ENCODE measurements around the gene ZFPL1. TPM values are rescaled to one million over a fixed set of nuclear protein-coding genes. Genes with fewer than 3 reads are reported as not detected.

ZFPL1 gene
- total and polyA plus RNA-seq, 9 of the 15 experiments (the other 6 are each of a cell fraction or from before 2014, with no cell fraction given) = 3.7 to 37.5 (median 22.7) TPM

DNA sequence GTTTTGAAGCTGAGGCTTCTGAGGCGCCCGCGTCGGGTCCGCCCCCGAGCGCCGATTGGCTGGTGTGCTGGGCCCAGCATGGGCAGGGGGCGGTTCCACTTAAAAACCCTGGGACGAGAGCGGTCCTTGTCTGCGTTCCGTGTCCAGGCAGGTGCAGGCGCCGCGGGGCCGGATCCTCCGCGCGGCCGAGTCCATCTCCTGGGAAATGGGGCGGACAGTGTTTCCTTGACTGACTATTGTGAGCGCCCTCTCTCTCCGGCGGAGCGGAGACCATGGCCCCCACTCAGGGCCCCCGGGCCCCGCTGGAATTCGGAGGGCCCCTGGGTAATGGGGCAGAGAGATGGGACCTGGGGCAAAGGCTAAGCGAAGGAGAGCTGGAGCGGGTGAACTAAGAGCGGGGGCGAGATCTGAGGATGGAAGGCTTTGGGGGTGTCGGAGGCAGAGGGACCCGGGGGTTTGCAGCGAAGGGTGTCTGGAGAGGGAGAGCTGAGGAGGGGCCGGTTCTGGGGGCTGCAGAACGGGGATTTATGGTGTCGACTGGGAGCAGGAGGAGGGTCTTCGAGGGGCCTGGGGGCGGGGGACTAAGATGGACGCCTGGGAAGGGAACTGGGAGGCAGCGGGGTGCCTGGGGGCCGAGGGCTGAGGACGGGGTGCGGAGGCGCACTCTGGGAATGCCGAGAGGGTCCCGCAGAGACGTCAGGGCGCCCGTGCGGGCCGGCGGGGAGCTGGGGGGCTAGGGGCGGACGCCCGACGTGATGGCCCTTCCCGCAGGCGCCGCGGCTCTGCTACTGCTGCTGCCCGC is 27.9 kb downstream of the ZFPL1 start, which contains the start of gene TM7SF2 (continued):
- TF ChIP-seq, protein P1, sequence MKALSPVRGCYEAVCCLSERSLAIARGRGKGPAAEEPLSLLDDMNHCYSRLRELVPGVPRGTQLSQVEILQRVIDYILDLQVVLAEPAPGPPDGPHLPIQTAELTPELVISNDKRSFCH (CRISPR knock-in tag; IDR thresholded peaks at IDR 0.05) = no peak
- TF ChIP-seq, protein P1 (tag; IDR thresholded peaks at IDR 0.05) = no peak
- peak in 1 of 2 experiments; percentile 4; a peak in 1 of 4 replicates for TF ChIP-seq MAZ (CRISPR knock-in tag; conservative IDR thresholded peaks at IDR 0.05 in 1 of 2, IDR thresholded peaks at IDR 0.05 in 1 of 2)
- TF ChIP-seq, protein P2, sequence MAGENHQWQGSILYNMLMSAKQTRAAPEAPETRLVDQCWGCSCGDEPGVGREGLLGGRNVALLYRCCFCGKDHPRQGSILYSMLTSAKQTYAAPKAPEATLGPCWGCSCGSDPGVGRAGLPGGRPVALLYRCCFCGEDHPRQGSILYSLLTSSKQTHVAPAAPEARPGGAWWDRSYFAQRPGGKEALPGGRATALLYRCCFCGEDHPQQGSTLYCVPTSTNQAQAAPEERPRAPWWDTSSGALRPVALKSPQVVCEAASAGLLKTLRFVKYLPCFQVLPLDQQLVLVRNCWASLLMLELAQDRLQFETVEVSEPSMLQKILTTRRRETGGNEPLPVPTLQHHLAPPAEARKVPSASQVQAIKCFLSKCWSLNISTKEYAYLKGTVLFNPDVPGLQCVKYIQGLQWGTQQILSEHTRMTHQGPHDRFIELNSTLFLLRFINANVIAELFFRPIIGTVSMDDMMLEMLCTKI (IDR thresholded peaks at IDR 0.05; ENCODE audit: partially characterized antibody) = no peak
- TF ChIP-seq, protein P3, sequence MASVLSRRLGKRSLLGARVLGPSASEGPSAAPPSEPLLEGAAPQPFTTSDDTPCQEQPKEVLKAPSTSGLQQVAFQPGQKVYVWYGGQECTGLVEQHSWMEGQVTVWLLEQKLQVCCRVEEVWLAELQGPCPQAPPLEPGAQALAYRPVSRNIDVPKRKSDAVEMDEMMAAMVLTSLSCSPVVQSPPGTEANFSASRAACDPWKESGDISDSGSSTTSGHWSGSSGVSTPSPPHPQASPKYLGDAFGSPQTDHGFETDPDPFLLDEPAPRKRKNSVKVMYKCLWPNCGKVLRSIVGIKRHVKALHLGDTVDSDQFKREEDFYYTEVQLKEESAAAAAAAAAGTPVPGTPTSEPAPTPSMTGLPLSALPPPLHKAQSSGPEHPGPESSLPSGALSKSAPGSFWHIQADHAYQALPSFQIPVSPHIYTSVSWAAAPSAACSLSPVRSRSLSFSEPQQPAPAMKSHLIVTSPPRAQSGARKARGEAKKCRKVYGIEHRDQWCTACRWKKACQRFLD (CRISPR knock-in tag; IDR thresholded peaks at IDR 0.05) = no peak
- TF ChIP-seq EP300 (IDR thresholded peaks at IDR 0.05; ENCODE audit: low read length) = no peak
- TF ChIP-seq RUNX1 (IDR thresholded peaks at IDR 0.05; ENCODE audit: low read depth) = no peak
- TF ChIP-seq ZNF354B (CRISPR knock-in tag; IDR thresholded peaks at IDR 0.05) = no peak
- no peak for TF ChIP-seq ZNF507 (tag; conservative IDR thresholded peaks at IDR 0.05)
- TF ChIP-seq SMAD3 (CRISPR knock-in tag; conservative IDR thresholded peaks at IDR 0.05) = no peak
- no peak; a peak in 2 of 4 replicates for TF ChIP-seq SIN3A (IDR thresholded peaks at IDR 0.05; ENCODE audit: borderline replicate concordance in 2 of 2, control insufficient read depth in 1 of 2, low read depth in 2 of 2, low read length in 2 of 2)
- TF ChIP-seq NR1H2 (CRISPR knock-in tag; IDR thresholded peaks at IDR 0.05) = no peak
- TF ChIP-seq ZBTB40 (IDR thresholded peaks at IDR 0.05) = no peak
- TF ChIP-seq ZBTB40 (CRISPR knock-in tag; IDR thresholded peaks at IDR 0.05) = no peak
- TF ChIP-seq CBFB (CRISPR knock-in tag; IDR thresholded peaks at IDR 0.05) = no peak

Data from K562 (cell line).